HG03095 (cell line): ENCODE measurements around the gene PLA2G6.

Experiments
- ATAC-seq: cut with Tn5 transposase; IDR thresholded peaks from one replicate; pipeline ENCODE4 v1.9.1; 2021; ENCODE audit warnings: moderate library complexity; ENCODE audit not compliant: unreplicated experiment

Gene PLA2G6

GRCh38 chr22:38181453-38182200 lies at the start of gene PLA2G6:
Gene PLA2G6 (minus strand): TSS chr22:38181830. CDS start chr22:38169426, 12,404 bp downstream.
- peak; percentile 71 for ATAC-seq

- no peak for ATAC-seq
These were observed 49.3 kb upstream of the PLA2G6 start for GRCh38 chr22:38230916-38231315.

DNA sequence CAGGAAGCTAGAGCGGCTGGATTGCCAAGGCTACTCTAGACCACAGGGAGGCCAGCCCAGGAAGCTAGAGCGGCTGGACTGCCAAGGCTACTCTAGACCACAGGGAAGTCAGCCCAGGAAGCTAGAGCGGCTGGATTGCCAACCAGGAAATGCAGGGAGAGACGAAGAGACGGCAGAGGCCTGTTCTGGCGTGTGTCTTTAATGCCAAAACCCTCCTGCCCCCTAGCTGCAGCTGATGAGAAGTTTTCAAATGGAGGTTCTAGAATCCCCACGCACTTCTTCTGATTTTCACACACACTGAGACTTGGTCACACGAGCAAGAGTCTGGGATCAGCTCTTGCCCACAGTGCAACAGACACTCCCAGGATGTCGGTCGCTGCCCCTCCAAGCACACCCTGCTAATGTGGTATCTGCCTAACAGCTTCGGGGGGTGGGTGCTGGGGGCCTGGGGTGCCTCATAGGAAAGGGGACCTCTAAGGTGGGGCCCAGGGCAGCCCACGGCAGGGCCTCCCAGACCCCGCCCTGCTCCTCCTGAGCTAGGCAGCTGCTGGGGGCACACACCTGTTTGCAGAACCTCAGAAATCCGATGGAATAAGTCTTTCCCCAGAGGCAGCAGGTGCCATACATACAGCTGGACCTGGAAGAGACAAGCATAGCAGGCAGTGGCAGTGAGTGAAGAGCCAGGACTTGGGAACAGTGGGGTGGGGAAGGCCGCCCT lies 48.6 kb upstream of the PLA2G6 start:
- ATAC-seq = no peak

DNA sequence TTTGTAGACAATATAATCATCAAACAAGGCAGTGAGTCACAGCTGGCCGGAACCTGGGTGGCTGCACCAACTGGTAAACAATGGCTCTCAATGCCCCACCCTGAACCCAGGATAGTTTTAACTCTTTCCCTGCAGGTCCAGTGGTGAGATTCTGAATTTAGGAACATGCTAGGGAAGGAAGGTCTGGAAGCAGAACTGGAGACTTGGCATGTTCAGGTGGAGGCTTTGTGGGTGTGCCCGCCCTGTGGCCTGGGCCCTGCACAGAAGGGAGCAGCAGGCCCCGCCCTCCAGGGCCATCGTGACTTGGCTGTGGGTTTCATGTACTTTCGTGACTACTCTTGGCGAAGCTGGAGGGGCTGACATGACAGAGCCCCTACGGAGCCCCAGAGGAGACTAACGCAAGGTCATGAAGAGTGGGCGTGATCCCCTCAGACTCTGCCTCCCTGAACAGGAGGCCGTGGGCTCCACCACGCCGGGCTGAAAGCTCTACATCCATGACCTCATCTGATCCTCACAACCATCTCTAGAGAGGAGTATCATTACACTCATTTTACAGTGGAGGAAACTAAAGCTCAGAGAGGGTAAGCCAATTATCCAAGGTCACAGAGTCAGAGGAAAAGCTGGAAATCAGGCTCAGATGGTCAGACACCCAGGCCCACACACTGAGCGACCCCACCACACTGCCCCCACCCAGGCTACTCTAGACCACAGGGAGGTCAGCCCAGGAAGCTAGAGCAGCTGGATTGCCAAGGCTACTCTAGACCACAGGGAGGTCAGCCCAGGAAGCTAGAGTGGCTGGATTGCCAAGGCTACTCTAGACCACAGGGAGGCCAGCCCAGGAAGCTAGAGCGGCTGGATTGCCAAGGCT lies 47.5 kb upstream of the PLA2G6 start:
- no peak for ATAC-seq

DNA sequence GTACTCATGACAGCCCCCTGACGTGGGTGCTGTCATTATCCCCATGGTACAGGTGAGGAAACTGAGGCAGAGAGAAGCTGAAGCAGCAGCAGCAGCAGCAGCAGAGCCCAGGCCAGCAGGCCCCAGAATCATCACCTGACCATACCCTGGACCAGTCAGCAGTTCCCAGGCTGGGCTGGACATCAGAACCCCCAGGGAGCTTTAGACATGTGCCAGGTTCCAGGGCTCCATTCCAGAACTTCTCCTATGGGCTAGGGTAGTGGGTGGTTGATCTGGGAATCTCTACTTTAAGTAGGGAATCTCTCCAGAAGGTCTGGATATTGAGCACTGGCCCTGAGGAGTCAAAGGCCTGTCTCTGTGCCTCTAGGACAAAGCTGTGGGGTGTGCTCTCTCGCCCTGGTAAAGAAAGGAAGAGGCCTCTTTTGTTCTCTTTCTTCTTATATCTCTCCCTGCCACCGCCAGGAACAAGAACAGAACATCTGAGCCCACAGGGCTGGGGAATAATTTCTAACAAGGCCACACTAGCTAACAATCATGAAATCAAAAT lies 46.8 kb upstream of the PLA2G6 start:
- no peak for ATAC-seq

GRCh38 chr22:38226853-38227649 lies 45.4 kb upstream of the PLA2G6 start:
- no peak for ATAC-seq

DNA sequence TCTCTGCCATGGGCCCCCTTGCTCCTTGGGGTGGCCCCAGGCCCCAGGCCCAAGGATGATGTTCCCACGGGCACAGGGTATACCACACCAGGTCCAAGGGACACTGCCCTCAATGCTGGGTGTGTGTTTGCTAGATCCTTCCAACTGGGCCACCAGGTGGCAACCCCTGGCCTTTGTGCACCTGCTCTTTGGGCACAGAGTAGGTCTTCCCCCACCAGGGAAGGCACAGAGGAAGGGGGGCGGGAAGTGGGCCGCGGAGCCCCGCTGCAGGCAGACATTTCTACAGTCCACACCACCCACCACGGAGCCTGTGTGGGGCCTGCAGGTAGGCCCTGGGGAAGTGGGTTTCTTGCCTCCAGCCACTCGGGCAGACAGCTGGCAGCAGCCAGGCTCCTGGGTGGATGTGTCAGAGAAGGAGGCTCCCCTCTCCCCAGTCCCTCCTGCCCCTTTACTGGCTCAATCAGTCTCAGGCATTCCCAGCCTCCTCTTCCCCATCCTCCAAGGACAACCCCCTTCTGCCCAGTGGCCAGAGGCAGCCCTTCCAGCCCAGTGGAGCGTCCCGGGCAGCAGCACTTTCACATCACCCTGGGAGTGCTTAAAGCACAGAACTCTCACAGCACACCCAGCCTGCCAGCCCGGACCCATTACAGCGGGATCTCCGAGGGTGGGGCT lies 41.8 kb upstream of the PLA2G6 start:
- no peak for ATAC-seq

DNA sequence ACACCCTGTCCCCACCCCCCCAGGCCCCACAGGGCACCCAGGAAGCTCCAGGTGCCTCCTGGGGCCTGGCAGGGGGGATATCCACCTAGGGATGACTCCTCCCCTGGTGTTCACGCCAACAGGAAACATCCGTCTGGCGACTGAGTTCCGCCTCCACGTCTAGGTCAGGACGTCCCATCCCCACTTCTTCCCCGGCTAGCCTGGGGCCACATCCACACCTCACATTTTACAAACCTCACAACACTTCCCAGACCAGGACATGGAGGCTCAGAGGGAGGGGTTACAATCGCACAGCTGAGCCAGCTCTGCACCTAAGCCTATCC lies 41.1 kb upstream of the PLA2G6 start:
- no peak for ATAC-seq

- no peak for ATAC-seq
These were observed 40.5 kb upstream of the PLA2G6 start for GRCh38 chr22:38221908-38222796.

DNA sequence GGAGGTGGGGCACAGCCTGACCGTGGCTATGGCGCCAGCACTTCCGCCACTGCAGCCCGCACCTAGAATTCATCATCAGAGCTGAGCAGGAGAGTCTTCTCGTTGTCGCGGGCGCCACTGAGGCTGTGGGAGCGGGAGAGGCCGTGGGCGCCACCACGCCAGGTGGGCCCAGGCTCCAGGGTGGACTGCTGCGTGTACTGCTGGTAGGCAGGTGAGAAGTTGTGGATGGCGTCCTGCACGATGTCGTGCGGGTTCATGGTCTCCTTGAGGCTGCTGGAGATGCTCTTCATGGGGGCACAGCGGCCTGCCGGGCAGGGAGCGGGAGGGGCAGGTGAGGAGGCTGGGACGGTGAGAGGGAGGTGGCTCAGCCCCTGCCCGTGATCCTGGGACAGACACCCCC lies 39.8 kb upstream of the PLA2G6 start:
- no peak for ATAC-seq

- no peak for ATAC-seq
These were observed 39.2 kb upstream of the PLA2G6 start for GRCh38 chr22:38220653-38221386.

DNA sequence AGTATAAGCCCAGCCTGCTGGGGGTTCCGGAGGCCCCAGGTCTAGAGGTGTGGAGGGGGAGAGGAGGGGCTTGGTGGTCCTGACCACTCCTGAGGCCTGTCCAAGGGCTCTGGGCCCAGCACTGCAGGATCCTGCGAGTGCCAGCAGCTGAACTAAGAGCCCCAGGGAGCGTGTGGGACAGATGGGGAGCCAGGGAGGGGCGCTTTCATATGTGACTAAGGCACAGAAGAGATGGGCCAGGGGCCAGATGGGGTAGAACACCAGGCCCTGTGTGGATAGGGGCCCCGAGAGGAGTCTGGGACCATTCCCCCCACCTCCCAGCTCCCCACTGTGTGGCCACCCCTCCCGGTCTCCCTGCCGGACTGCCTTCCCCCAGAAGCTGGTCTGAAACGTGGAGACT lies 38.5 kb upstream of the PLA2G6 start:
- ATAC-seq = no peak

DNA sequence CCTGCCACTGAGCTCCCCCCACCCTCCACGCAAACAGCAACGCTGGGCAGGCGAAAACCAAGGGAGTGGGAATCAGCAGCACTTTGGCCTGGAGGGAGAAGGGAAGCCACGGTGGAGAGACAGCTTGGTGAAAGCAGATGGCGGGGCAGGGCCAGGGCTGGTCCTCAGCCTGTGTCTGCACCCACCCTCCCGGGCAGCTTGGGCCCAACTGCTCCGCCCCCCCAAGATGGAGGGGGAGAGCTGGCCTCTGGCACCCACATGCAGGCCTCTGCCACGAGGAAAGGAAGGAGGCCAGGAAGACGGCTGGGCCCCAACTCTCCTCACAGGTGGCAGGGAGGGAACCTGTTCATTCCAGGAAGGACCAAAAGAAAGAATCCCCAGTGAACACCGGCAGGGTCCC lies 38.0 kb upstream of the PLA2G6 start:
- ATAC-seq = no peak

DNA sequence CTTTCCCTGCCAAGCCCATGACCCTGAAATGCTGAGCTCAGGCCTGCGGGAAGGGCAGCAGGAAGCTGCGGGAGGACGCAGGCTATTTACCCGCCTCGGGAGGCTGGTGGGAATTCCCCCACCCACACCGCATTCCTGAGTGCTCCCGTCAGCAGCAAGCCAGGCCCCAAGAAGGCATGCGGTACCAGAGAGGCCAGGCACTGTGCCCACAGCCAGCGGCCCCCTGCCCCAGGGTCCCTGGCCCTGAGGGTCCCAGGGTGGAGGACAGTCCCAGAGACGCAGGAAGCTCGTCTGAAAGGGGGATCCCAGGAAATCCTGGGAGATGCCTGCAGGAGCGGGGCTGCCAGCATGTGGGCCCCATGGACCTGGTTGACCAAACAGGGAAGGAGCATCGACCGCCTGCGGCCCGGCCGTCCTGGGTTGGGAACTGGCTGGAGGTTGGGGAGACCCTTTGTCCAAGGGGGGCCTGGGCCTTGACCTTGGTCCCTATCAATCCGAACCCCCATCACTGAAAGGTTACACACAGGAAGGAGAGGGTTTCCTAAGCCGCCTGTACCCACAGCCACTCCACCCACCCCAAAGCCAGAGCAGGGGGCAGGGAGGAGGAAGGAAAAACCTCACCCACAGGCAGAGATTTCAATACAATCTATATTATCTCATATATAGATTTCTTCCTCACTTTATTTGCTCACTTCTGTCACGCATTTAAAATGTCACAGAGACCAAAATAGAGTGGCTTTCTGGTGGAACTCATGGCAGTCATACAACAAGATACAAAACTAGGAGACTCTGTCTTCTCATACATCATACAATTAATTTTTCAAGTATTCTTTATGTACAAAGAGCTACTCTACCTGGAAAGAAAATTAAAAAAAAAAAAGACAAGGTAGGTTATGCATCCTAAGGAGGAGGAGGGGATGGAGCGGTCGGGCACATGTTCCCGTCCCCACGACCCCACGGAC lies 37.3 kb upstream of the PLA2G6 start:
- ATAC-seq = no peak

GRCh38 chr22:38215156-38216038 lies 33.8 kb upstream of the PLA2G6 start:
- ATAC-seq = no peak
